Coronary artery (tissue), 2 donors: Measurements from ENCODE around the gene GABBR2.
"Not testable (repeated sequence)": the region's sequence is repeated elsewhere in the genome, so short reads cannot be mapped to it uniquely, and the experiment has no call there.

Experiments used
- DNase-seq: peaks from one replicate; pipeline ENCODE4 v3.0.0-alpha.2; 2017; ENCODE audit warnings: low spot score
- H3K27ac ChIP-seq, 2 donors: fragments of 200-600 bp; sonication (generic); one replicate each; pipeline ENCODE4 v1.5.1; 2016 to 2019
- H3K4me3 ChIP-seq: fragments of 200-600 bp; sonication (generic); 2 replicates; pipeline ENCODE4 v1.5.1; 2016; ENCODE audit warnings: mild to moderate bottlenecking, moderate library complexity
- TF ChIP-seq, protein P1 (sequence below): fragments of 200-600 bp; sonication (generic); IDR thresholded peaks from one replicate; pipeline ENCODE4 v1.5.1; 2019; ENCODE audit warnings: antibody characterized with exemption

The GABBR2 gene

DNA sequence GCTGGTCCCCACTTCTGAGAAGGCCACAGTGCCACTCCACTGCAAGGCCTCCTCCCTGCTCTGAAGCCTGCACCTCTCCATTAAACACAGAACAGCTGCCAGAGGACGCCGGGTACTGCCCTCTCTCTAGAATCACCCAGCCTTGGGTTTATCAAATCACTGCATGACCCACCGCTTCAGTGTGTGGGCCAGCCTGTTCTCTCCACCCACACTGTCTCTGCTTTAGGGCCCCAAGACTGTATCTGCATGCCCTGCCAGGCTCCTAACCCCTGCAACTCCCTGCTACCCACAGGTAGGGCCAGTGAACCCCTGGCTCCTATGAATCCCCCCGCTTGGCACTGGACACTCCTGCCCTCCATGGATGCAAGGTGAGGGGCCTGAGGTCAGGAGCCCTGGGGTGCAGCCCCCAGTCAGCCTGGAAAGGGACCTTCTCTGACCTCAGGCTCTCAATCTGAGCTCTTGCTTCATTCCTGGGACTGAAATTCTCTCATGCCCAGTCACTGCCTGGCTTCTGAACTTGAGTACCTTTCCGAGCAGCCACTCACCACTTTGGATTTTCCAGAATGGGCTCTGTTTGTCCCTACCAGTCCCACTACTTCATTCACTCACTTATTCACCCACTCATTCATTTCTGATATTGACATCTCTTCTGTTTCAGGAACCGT, 206.3 kb downstream of the GABBR2 start:
- no peak overlapping the region for H3K4me3 ChIP-seq
- peak; percentile 35 for DNase-seq
- no peak overlapping the region for H3K27ac ChIP-seq
- TF ChIP-seq, protein P1, sequence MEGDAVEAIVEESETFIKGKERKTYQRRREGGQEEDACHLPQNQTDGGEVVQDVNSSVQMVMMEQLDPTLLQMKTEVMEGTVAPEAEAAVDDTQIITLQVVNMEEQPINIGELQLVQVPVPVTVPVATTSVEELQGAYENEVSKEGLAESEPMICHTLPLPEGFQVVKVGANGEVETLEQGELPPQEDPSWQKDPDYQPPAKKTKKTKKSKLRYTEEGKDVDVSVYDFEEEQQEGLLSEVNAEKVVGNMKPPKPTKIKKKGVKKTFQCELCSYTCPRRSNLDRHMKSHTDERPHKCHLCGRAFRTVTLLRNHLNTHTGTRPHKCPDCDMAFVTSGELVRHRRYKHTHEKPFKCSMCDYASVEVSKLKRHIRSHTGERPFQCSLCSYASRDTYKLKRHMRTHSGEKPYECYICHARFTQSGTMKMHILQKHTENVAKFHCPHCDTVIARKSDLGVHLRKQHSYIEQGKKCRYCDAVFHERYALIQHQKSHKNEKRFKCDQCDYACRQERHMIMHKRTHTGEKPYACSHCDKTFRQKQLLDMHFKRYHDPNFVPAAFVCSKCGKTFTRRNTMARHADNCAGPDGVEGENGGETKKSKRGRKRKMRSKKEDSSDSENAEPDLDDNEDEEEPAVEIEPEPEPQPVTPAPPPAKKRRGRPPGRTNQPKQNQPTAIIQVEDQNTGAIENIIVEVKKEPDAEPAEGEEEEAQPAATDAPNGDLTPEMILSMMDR: no peak

DNA sequence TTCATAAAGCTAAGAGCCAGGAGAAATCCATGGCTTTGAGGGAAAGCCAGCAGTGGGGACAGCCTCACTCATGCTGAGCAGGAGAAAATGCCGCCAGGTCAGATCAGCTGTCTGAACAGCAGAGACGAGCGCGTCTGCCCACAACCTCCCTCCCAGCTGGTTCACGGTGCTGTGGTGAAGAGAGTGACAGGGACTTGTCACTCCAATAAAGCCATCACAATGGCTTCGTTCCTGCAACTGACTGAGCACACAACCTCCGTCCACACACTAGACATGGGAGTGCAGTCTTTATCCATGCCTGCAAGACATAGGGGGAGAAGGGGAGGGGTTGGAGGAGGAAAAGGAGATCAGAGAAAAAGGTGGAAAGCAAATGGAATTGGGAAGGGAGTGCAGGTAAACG, 206.9 kb downstream of the GABBR2 start:
- Histone ChIP-seq H3K4me3 (no peak overlapping the region), H3K27ac (no peak overlapping the region)
- TF ChIP-seq, protein P1: no peak
- no peak for DNase-seq

DNA sequence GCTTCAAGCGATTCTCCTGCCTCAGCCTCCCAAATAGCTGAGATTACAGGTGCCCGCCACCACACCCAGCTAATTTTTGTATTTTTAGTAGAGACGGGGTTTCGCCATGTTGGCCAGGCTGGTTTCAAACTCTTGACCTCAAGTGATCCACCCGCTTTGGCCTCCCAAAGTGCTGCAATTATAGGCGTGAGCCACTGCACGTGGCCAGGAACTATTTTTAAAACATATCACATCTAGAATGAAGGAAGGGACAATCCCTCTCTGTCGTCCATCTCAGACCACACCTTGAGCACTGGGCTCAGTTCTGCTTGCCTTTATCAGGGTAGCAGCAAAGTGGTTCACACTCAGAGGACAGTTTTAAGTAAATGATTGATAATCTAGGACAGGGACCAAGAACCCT, 207.5 kb downstream of the GABBR2 start:
- DNase-seq, H3K27ac ChIP-seq, H3K4me3 ChIP-seq: not testable (repeated sequence)

DNA sequence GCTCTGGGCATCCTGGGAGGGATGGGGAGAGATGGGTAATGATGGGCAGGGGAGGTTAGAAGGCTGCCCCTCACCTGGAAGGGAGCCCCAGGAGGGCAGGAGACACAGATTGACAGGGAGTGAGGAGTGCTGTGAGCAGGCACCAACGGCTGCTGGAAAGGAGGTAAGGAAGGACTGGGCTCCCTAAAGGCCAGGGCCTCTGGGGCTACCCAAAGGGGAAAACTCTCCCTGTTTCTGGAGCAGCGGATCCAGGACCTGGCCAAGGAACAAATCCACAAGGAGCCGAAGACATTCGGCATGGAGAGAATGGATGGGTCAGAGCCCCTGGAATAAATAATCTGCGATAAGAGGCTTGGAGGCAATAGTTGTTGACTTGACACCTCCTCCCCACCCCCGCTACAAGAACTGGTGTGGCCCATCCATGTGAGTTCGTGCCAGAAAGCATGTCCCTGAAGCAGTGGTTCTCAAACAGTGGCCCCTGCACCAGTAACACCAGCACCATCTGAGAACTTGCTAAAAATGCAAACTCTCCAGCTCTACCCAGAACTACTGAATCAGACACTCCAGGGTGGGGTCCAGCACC, 208.3 kb downstream of the GABBR2 start:
- Histone ChIP-seq H3K27ac (no peak overlapping the region), H3K4me3 (no peak overlapping the region)
- TF ChIP-seq, protein P1: no peak
- DNase-seq: peak; percentile 29

DNA sequence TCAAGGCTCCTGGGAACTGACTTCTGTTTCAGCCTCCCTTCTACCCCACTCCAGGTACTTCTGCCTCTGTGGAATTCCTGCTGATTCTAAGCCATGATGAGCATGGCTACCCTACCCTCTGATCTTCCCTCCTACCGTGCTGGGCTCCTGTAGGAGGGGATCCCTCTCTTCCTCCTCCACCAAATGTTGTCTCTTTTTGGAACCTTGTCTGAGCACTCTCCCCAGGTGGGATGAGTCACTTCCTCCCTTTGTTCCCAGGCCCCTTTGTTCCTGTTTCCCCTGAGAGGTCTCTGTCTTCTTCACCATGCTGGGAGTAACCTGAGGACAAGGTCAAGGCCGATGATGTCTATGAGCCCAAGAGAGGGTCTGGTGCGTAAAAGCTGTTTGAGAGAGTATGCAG, 213.2 kb downstream of the GABBR2 start:
- H3K27ac ChIP-seq: no peak overlapping the region
- TF ChIP-seq, protein P1: no peak
- no peak overlapping the region for H3K4me3 ChIP-seq
- DNase-seq: no peak

DNA sequence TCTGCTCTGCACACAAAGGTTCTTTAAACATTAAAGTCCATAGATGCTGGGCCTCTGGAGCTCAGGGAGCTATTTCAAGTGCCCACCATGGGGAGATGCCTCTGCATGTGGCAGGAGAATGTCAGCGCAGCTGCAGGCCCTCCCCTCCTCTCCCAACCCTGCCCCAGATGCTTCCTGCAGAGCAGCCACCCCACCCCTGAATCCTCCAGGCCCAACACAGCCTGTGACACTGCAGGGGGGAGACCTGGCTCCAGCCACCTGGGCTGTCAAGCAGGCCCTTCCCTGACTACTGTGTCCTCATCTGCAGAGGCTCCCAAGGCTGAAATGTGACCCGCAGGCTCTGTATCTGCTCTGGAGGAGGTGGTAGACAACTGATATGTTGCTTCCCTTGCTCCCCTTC, 213.9 kb downstream of the GABBR2 start:
- Histone ChIP-seq H3K27ac (no peak overlapping the region), H3K4me3 (no peak overlapping the region)
- no peak for DNase-seq
- TF ChIP-seq, protein P1: no peak

DNA sequence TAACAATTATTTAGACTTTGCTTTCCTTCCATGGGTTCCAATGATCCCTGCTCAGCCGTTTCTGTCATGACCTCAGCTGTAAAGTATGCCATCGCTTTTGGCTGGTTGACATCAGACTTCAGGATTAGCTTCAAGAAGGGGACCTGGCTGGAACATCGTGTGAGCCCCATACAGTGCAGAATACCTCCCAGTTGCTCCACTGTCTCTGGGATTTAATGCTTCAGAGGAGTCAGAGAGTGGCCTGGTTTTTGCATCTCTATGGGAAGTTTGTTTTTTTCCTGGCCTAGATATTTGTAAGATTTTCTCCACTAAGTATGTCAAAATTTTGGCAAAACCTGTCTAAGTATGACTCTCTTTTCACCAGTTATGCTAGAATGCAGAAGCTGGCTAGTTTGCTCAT, 216.9 kb downstream of the GABBR2 start:
- DNase-seq: no peak
- Histone ChIP-seq H3K27ac (no peak overlapping the region), H3K4me3 (no peak overlapping the region)
- TF ChIP-seq, protein P1: no peak
